HCT116 (cell line): ENCODE measurements around the gene MAML2. TPM values are rescaled to one million over a fixed set of nuclear protein-coding genes. Genes with fewer than 3 reads are reported as not detected.

Source experiments
- ATAC-seq: fragments of 200-7000 bp; cut with Tn5 transposase; 2 replicates; pipeline ENCODE4 v1.9.1; 2020; ENCODE audit warnings: mild to moderate bottlenecking, moderate library complexity
- BruUV-seq: library from RNA; stranded (reverse); fragments of 400-500 nt; replicated peaks from 2 replicates; lab custom pipeline; 2021; lab: Mats Ljungman, UMichigan
- CTCF ChIA-PET: fragments of 300-600 bp; sonication (Branson Sonifier 250); formaldehyde crosslinking; loops from one replicate; lab custom pipeline; 2021; ENCODE audit warnings: antibody characterized with exemption; lab: Charles Lee
- POLR2A ChIA-PET: fragments of 300-600, 350-600 bp; sonication (Branson Sonifier 250); formaldehyde crosslinking; loops from one replicate; lab custom pipeline; 2021; ENCODE audit warnings: antibody characterized with exemption; lab: Charles Lee
- RAD21 ChIA-PET, 2 experiments: fragments of 300-600 bp; sonication (Branson Sonifier 250); formaldehyde crosslinking; loops; one replicate each; lab custom pipeline; 2023; ENCODE audit warnings: low total read pairs in 2 of 2; ENCODE audit not compliant: uncharacterized antibody in 2 of 2, unreplicated experiment in 2 of 2, low non-redundant PET in 1 of 2; lab: Charles Lee
- DNase-seq: peaks from one replicate; pipeline ENCODE4 v3.0.0-alpha.2; 2010; ENCODE audit warnings: low read depth, low spot score
- H2AFZ ChIP-seq: fragments of 200-600 bp; shearing (Covaris generic), sonication (generic); 2 replicates; pipeline ENCODE4 v1.6.1; 2017; ENCODE audit warnings: low read depth, mixed run types, mixed read lengths, antibody characterized with exemption, low read length; ENCODE audit not compliant: poor library complexity, severe bottlenecking
- H3K27ac ChIP-seq: 2 replicates; pipeline ENCODE4 v1.5.1; 2012; ENCODE audit warnings: low read depth, low read length
- H3K27me3 ChIP-seq: fragments of 200-600 bp; sonication (generic); 2 replicates; pipeline ENCODE4 v1.6.1; 2016; ENCODE audit warnings: mixed run types, low read length, mixed read lengths; ENCODE audit not compliant: insufficient read depth
- H3K36me3 ChIP-seq, 2 experiments: fragments of 200-500 bp in 1 of 2; fragments of 200-600 bp in 1 of 2; sonication (Bioruptor generic) in 1 of 2; sonication (generic) in 1 of 2; 2 replicates each; pipeline versions ENCODE4 v1.5.1 to v1.6.1; 2014 to 2016; ENCODE audit warnings: low read length in 2 of 2, inconsistent platforms in 1 of 2, mixed read lengths in 1 of 2, mixed run types in 1 of 2; ENCODE audit not compliant: insufficient read depth in 2 of 2, control insufficient read depth in 1 of 2
- H3K4me1 ChIP-seq, 2 experiments: fragments of 200-600 bp in 1 of 2; sonication (generic) in 1 of 2; 2 replicates each; pipeline versions ENCODE4 v1.5.1 to v1.6.1; 2012 to 2017; ENCODE audit warnings: low read length in 2 of 2, inconsistent platforms in 1 of 2, mild to moderate bottlenecking in 1 of 2, mixed read lengths in 1 of 2, mixed run types in 1 of 2, moderate library complexity in 1 of 2; ENCODE audit not compliant: insufficient read depth in 2 of 2, control insufficient read depth in 1 of 2
- H3K4me2 ChIP-seq: fragments of 200-600 bp; sonication (generic); 2 replicates; pipeline ENCODE4 v1.6.1; 2017; ENCODE audit warnings: mixed run types, low read length, mixed read lengths
- H3K4me3 ChIP-seq, 2 experiments: fragments of 200-600 bp in 1 of 2; sonication (generic) in 1 of 2; replicated peaks in 1 of 2; 2 replicates each; pipeline ENCODE4 v1.5.1; 2011 to 2016; ENCODE audit warnings: low read length in 2 of 2, control low read depth in 1 of 2, low read depth in 1 of 2, mild to moderate bottlenecking in 1 of 2, mixed read lengths in 1 of 2, mixed run types in 1 of 2
- H3K79me2 ChIP-seq: fragments of 200-600 bp; sonication (generic); 2 replicates; pipeline ENCODE4 v1.6.1; 2017; ENCODE audit warnings: mild to moderate bottlenecking, mixed run types, low read length, moderate library complexity, mixed read lengths; ENCODE audit not compliant: insufficient read depth
- H3K9ac ChIP-seq: fragments of 200-600 bp; sonication (generic); 2 replicates; pipeline ENCODE4 v1.6.1; 2016; ENCODE audit warnings: low read length, mixed read lengths
- H3K9me2 ChIP-seq: fragments of 200-600 bp; sonication (generic), shearing (Covaris generic); 2 replicates; pipeline ENCODE4 v1.6.1; 2017; ENCODE audit warnings: mixed run types, mild to moderate bottlenecking, moderate library complexity; ENCODE audit not compliant: insufficient read depth
- H3K9me3 ChIP-seq, 2 experiments: fragments of 200-500 bp in 1 of 2; fragments of 200-600 bp in 1 of 2; sonication (Bioruptor generic) in 1 of 2; sonication (generic) in 1 of 2; 2 replicates each; pipeline ENCODE4 v1.6.1; 2014 to 2017; ENCODE audit warnings: low read length in 2 of 2, mixed read lengths in 2 of 2, inconsistent platforms in 1 of 2, low read depth in 1 of 2, mild to moderate bottlenecking in 1 of 2, mixed run types in 1 of 2, moderate library complexity in 1 of 2; ENCODE audit not compliant: control insufficient read depth in 1 of 2, insufficient read depth in 1 of 2
- H4K20me1 ChIP-seq: fragments of 200-600 bp; sonication (generic), shearing (Covaris generic); 2 replicates; pipeline ENCODE4 v1.6.1; 2017; ENCODE audit warnings: mixed run types, mild to moderate bottlenecking, moderate library complexity; ENCODE audit not compliant: insufficient read depth
- ATF3 ChIP-seq: IDR thresholded peaks from 2 replicates; pipeline ENCODE4 v1.6.1; 2012
- CBX3 ChIP-seq: IDR thresholded peaks from 2 replicates; pipeline ENCODE4 v1.6.1; 2012; ENCODE audit warnings: low read depth
- CEBPB ChIP-seq: IDR thresholded peaks from 2 replicates; pipeline ENCODE4 v1.6.1; 2012; ENCODE audit warnings: low read depth
- CTCF ChIP-seq, 3 experiments: fragments of 200-600 bp in 1 of 3; sonication (generic) in 1 of 3; IDR thresholded peaks in 2 of 3; conservative IDR thresholded peaks in 1 of 3; 2 replicates each; pipeline ENCODE4 v1.5.1; 2012 to 2017; ENCODE audit warnings: low read depth in 2 of 3, low read length in 2 of 3, antibody characterized with exemption in 1 of 3, borderline replicate concordance in 1 of 3, control low read depth in 1 of 3, mild to moderate bottlenecking in 1 of 3, mixed read lengths in 1 of 3, mixed run types in 1 of 3, moderate library complexity in 1 of 3; ENCODE audit not compliant: insufficient read depth in 1 of 3
- EGR1 ChIP-seq: IDR thresholded peaks from 2 replicates; pipeline ENCODE4 v1.6.1; 2012; ENCODE audit warnings: low read depth
- ELF1 ChIP-seq: IDR thresholded peaks from 2 replicates; pipeline ENCODE4 v1.6.1; 2012; ENCODE audit warnings: low read depth, borderline replicate concordance
- EZH2 ChIP-seq: fragments of 200-600 bp; sonication (generic); IDR thresholded peaks from 2 replicates; pipeline ENCODE4 v1.6.1; 2017; ENCODE audit warnings: antibody characterized with exemption, mixed run types
- EZH2phosphoT487 ChIP-seq: fragments of 200-600 bp; IDR thresholded peaks from 2 replicates; pipeline ENCODE4 v1.6.1; 2018; ENCODE audit warnings: antibody characterized with exemption, borderline replicate concordance
- RAD21 ChIP-seq: IDR thresholded peaks from 2 replicates; pipeline ENCODE4 v1.6.1; 2012; ENCODE audit warnings: low read depth, mild to moderate bottlenecking
- REST ChIP-seq: IDR thresholded peaks from 2 replicates; pipeline ENCODE4 v1.6.1; 2012; ENCODE audit warnings: low read depth
- SIN3A ChIP-seq: IDR thresholded peaks from 2 replicates; pipeline ENCODE4 v1.6.1; 2012; ENCODE audit warnings: low read depth
- SP1 ChIP-seq: IDR thresholded peaks from 2 replicates; pipeline ENCODE4 v1.6.1; 2012; ENCODE audit warnings: low read depth
- SRF ChIP-seq: IDR thresholded peaks from 2 replicates; pipeline ENCODE4 v1.6.1; 2012; ENCODE audit warnings: low read depth
- TCF7L2 ChIP-seq: IDR thresholded peaks from 2 replicates; pipeline ENCODE4 v1.7.0; 2011; ENCODE audit warnings: borderline replicate concordance, inconsistent platforms; ENCODE audit not compliant: insufficient read depth, insufficient read length; ENCODE audit errors: extremely low read depth
- YY1 ChIP-seq: IDR thresholded peaks from 2 replicates; pipeline ENCODE4 v1.6.1; 2011; ENCODE audit warnings: low read length, low read depth, moderate library complexity, mild to moderate bottlenecking; ENCODE audit not compliant: insufficient replicate concordance; ENCODE audit errors: extremely low read depth
- ZFX ChIP-seq: fragments of 450-650 bp; IDR thresholded peaks from 2 replicates; pipeline ENCODE4 v1.6.1; 2017
- ZNF274 ChIP-seq: fragments of 200-500 bp; sonication (Bioruptor generic); IDR thresholded peaks from 2 replicates; pipeline ENCODE4 v1.6.1; 2014; ENCODE audit warnings: mild to moderate bottlenecking, low read depth, low read length, inconsistent platforms
- intact Hi-C: fragments of 100-400 bp; cut with micrococcal nuclease; formaldehyde crosslinking; loops from 2 replicates; pipeline ENCODE4 v1.10.0; 2022
- total RNA-seq: library from RNA; stranded (reverse); gene quantifications from one replicate; pipeline ENCODE4 v1.2.1, GENCODE V29; 2021; ENCODE audit not compliant: unreplicated experiment

The MAML2 gene
- total RNA-seq, 1 experiment from 2014 or later, result 2.6 TPM

- intact Hi-C loops, result no loop called here
- Histone ChIP-seq H2AFZ (no peak overlapping the region), H3K27ac (no peak overlapping the region), H3K9me3 (no peaks in the 10 kb centered on the region), H3K4me1 (no peaks in the 10 kb centered on the region), H3K9ac (no peak overlapping the region), H3K9me2 (no peaks in the 10 kb centered on the region), H3K4me2 (no peak overlapping the region), H3K79me2 (no peaks in the 10 kb centered on the region), H3K4me3 (no peak overlapping the region), H3K36me3 (no peaks in the 10 kb centered on the region), H4K20me1 (no peaks in the 10 kb centered on the region), H3K27me3 (no peaks in the 10 kb centered on the region; the same call in 1 of the 2 replicates)
- TF ChIP-seq YY1 (no peak), CEBPB (no peak), RAD21 (no peak), CTCF (IDR thresholded peaks at IDR 0.05 in 2 of 3, conservative IDR thresholded peaks at IDR 0.05 in 1 of 3; ENCODE audit: borderline replicate concordance in 1 of 3, insufficient read depth in 1 of 3, low read depth in 2 of 3, low read length in 2 of 3) (no peak), SIN3A (no peak), CBX3 (no peak), ZFX (no peak), EZH2phosphoT487 (no peak), ELF1 (no peak), ATF3 (no peak), TCF7L2 (no peak), SRF (no peak), EGR1 (no peak), SP1 (no peak), ZNF274 (no peak), EZH2 (no peak), REST (no peak)
- no peak for DNase-seq
- RAD21 ChIA-PET, result no interaction called here
- no peak for ATAC-seq
- CTCF ChIA-PET, result no interaction called here
- no TSS peak for BruUV-seq
- POLR2A ChIA-PET, result no interaction called here
These were observed 263.3 kb downstream of the MAML2 start for GRCh38 chr11:96079691-96080090.
